ENCODE results near the gene FRY.

FRY gene

DNA sequence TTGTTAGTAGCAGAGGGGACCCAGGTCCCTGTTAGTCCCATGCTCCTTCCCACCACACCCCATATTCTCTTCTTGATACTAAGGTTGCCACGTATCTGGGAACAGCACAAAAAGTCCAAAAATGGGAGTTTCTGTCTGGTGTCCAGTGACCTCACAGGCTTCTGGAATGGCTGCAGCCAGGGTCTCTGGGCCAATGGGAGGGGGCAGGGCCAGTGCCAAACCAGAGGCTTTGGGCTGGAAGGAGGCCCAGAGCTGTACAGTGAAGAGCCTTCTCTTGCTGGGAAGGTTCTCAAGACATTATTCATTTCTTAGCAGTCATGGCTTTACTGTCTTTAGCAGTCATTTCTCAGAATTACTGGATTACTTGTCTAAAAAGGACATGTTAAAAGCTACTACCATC, 119.2 kb downstream of the FRY start:
- peak; percentile 74 for DNase-seq (ENCODE audit: low read depth)
- H3K4me3 ChIP-seq (ENCODE audit: low read depth, low read length), result no peak overlapping the region
- in situ Hi-C loops (cut with HindIII; ENCODE audit: low sequenced_read_pairs), result no loop called here
- TF ChIP-seq, protein P1, sequence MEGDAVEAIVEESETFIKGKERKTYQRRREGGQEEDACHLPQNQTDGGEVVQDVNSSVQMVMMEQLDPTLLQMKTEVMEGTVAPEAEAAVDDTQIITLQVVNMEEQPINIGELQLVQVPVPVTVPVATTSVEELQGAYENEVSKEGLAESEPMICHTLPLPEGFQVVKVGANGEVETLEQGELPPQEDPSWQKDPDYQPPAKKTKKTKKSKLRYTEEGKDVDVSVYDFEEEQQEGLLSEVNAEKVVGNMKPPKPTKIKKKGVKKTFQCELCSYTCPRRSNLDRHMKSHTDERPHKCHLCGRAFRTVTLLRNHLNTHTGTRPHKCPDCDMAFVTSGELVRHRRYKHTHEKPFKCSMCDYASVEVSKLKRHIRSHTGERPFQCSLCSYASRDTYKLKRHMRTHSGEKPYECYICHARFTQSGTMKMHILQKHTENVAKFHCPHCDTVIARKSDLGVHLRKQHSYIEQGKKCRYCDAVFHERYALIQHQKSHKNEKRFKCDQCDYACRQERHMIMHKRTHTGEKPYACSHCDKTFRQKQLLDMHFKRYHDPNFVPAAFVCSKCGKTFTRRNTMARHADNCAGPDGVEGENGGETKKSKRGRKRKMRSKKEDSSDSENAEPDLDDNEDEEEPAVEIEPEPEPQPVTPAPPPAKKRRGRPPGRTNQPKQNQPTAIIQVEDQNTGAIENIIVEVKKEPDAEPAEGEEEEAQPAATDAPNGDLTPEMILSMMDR (IDR thresholded peaks at IDR 0.05; ENCODE audit: low read depth, low read length, missing control alignments), result no peak

DNA sequence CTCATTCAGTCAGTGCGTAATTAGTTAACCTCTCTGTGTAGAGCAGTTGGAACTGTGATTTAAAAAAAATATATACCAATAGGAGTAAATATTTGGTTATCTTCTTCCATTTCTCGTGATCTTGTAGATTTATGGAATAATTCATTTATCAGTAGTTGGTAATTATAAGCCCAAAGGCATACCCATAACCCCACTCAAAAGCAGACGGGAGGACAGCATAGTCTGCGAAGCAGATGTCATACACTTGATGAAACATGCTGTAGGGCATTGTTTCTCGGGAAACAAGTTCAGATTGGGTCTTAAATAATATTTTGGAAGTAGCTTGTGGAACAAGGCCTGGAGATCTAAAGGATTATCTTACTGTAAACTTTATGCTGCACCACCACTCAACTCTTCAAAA, 119.7 kb downstream of the FRY start:
- in situ Hi-C loops (cut with HindIII; ENCODE audit: low sequenced_read_pairs), result no loop called here
- TF ChIP-seq, protein P1 (IDR thresholded peaks at IDR 0.05; ENCODE audit: low read depth, low read length, missing control alignments), result no peak
- no peak for DNase-seq (ENCODE audit: low read depth)
- H3K4me3 ChIP-seq (ENCODE audit: low read depth, low read length), result no peak overlapping the region

DNA sequence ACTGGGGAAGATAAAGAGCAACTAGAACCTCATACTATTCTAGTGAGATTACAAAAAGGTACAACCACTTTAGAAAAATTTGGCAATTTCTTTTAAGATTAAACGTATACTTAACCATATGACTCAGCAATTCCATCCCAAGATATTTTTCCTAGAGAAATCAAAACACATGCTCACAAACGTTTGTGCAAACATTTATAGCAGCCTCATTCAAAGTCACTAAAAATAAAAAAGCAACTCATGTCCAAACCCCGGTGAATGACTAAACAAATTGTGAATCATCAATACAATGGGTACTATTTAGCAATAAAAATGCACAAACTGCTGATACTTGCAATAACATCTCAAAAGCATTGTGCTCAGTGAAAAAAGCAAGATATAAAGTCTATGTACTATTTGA, 121.5 kb downstream of the FRY start:
- no peak overlapping the region for H3K4me3 ChIP-seq (ENCODE audit: low read depth, low read length)
- in situ Hi-C loops (cut with HindIII; ENCODE audit: low sequenced_read_pairs), result no loop called here
- DNase-seq (ENCODE audit: low read depth), result no peak
- TF ChIP-seq, protein P1 (IDR thresholded peaks at IDR 0.05; ENCODE audit: low read depth, low read length, missing control alignments), result no peak

DNA sequence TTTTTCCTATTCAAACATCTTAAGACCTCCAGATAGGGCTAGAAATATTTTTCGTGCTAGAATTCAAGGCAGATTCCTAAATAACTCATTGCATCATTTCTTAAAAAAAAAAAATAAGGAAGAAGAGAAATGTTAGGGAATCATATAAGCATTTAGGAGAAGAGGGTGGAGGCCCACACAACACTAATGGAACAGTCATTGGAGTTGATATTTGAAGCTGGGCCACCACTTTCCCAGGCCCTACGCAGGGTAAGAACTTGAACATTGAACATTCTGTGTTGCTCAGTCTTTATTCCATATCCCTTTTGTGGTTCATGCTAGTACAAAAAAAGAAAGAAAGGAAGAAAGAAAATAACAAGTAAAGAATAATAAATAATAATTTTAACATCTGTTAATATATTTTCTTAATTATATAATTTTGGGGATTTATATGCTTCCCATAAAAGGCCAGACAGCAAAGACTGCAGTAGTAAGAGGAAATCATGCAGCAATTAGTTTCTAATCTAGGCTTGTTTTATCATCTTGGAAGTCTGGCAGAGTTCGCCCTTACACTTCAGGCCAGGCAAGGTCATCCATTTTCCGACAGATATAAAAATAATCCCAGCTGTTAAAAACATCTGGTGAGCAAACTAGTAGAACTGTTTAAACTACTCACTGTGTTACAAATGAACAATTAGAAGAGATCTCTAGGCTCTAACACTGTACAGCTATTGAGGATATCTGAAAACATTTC, 127.7 kb downstream of the FRY start:
- DNase-seq (ENCODE audit: low read depth), result no peak
- in situ Hi-C loops (cut with HindIII; ENCODE audit: low sequenced_read_pairs), result no loop called here
- TF ChIP-seq, protein P1 (IDR thresholded peaks at IDR 0.05; ENCODE audit: low read depth, low read length, missing control alignments), result no peak
- no peak overlapping the region for H3K4me3 ChIP-seq (ENCODE audit: low read depth, low read length)

DNA sequence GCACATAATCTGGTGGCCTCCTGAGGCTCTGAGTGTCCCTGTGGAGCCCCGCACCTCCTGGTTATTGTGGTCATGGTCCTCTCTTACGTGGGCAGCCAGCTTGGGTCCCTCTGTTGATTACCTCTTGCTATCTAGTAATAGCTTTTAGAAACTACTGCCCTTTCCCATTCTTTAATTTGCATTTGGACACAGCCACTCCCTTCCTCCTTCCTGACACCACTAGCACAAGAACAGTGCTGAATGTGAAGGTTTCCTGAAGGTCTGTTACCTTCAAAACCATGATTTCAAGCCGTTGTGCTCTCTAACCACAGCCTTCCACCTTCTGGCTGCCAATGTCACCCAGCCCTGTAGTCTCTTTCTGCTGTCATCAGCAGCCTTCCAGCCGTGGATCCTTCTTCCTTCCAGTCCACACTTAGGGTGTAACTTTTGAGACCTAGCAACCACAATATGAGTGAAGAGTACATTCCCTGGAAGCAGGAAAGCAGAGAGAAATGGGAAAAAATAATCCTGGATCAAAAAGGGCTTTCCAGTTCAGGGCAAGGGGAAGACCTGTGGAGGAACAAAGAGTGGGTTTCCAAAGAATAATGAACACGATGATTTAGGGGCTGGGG, 130.9 kb downstream of the FRY start:
- in situ Hi-C loops (cut with HindIII; ENCODE audit: low sequenced_read_pairs), result no loop called here
- TF ChIP-seq, protein P1 (IDR thresholded peaks at IDR 0.05; ENCODE audit: low read depth, low read length, missing control alignments), result no peak
- no peak for DNase-seq (ENCODE audit: low read depth)
- no peak overlapping the region for H3K4me3 ChIP-seq (ENCODE audit: low read depth, low read length)

DNA sequence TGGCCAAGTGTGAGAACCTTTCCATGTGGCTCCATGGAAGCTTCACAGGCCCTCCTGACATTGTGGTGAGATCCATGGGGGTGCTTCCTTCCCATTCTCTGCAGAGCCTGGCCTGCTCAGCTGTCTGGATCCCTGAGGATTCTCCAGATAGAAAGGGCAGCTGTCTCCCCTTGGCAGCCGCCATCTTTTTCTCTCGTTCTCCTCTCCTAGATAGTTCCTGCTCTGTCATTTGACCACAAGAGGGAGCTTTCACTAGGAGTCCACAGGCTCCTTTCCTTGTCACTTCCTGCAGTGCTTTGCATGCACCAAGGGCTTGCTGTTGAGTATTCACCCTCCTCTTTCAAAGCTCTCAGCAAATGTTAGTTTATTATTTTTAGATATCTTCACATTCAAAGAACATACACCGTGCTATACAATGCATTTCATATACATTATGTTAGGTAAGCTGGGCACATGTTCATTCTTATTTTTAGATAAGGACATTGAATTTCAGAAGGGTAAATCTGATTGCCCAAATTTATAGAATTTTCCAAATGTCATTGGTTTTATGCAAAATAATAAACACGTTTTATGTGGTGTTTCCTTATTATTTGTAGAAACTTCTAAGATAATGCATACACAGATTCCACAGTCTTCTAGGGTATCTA, 133.2 kb downstream of the FRY start:
- H3K4me3 ChIP-seq (ENCODE audit: low read depth, low read length), result no peak overlapping the region
- TF ChIP-seq, protein P1 (IDR thresholded peaks at IDR 0.05; ENCODE audit: low read depth, low read length, missing control alignments), result peak; percentile 77
- peak; percentile 45 for DNase-seq (ENCODE audit: low read depth)
- in situ Hi-C loops (cut with HindIII; ENCODE audit: low sequenced_read_pairs), result no loop called here

Measured in astrocyte of the cerebellum (primary cell).